CD4-positive, alpha-beta T cell treated with Interleukin-15 for 4 hours (primary cell): ENCODE results near the gene FOXC2.
A peak's percentile ranks its signal among the peaks of the same experiment; 100 is the strongest.
"Not testable (repeated sequence)": the region's sequence is repeated elsewhere in the genome, so short reads cannot be mapped to it uniquely, and the experiment has no call there.

ENCODE experiments used
- DNase-seq: peaks from one replicate; pipeline ENCODE4 v3.0.0-alpha.2; 2020; ENCODE audit warnings: low spot score

The FOXC2 gene

DNA sequence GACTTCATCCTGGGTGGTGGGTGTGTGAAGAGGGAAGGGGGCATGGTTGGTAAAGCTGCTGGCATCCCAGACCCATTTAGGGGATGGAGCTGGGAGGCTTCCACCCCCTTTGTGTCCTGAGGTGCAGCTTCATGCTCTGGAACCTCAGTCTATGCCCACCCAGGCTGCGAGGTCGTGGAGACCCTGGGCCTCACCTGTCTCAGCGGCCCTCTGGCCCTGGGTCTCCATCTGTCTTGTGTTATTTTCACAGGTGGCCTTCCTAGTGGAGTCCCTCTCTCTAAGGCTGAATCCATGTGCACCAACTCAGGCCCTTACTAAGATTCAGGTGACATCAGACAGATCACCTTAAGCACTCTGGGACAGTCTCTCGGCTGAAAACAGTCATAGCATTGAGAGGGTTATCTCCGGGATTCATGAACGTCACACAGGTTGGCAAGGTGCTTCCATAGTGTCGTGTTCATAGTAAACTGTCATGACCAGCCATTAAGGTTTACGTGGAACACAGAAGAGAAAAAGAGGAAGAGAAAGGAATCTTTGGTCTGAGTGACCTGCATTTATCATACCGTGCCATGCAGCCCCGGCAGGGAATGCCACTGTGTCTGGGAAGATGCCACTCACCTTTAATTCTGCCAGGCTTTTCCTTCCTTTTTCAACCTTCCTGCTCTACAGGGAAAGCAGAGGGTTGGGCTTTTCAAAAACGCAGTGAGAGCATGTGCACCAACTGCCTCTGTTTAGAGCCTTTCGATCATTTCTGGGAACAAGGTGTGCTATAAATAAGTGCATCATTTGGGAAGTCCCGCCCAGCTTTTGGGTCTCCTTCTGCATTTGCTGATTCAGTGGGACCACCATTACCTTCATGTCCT, 7.2 kb downstream of the FOXC2 start:
- DNase-seq: no peak

DNA sequence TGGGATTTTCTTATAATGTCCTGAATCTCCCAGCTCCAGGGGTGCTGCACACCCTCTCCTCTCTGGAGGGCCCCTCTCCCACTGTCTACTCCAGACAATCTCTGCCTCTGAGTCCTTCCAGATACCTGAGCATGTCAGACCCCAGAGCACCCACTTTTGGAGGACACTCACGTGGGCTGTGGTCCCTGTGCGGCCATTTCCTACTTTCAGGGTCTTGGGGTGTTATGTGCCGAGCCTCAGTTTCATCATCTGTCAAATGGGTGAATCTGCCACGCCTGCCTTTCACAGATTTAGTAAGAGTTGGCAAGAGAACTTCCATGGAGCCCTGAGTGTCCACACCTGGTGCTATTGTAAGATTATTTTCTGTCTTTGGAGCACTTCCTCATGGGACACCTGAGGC, 8.0 kb downstream of the FOXC2 start:
- no peak for DNase-seq

DNA sequence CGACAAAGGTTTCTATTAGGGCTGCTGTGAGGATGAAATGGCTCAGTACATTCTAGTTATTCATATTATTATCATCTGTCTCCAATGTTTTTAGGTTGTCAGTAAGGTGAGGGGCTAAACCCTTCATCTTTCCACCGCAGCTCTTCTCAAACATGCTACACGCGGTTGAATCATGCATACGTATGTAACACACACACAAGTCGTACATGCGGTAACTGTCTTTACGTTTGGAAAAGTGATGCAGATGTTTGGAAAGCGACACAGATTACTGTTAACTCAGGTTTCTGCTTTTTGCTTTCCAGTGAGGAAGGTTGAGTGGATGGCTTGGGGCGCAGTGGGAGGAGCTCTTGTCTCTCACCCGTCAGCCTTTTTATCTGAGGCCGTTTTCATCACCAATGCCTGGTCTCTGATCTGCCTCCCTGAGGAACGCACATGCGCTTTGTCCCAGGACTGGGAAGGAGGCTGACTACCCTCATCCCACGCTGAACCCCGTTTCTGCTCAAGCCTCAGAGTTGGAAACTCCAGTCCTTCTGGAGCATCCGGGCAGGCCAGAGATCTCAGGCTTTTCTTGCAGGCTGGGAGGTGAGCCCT, 8.6 kb downstream of the FOXC2 start:
- DNase-seq: no peak

DNA sequence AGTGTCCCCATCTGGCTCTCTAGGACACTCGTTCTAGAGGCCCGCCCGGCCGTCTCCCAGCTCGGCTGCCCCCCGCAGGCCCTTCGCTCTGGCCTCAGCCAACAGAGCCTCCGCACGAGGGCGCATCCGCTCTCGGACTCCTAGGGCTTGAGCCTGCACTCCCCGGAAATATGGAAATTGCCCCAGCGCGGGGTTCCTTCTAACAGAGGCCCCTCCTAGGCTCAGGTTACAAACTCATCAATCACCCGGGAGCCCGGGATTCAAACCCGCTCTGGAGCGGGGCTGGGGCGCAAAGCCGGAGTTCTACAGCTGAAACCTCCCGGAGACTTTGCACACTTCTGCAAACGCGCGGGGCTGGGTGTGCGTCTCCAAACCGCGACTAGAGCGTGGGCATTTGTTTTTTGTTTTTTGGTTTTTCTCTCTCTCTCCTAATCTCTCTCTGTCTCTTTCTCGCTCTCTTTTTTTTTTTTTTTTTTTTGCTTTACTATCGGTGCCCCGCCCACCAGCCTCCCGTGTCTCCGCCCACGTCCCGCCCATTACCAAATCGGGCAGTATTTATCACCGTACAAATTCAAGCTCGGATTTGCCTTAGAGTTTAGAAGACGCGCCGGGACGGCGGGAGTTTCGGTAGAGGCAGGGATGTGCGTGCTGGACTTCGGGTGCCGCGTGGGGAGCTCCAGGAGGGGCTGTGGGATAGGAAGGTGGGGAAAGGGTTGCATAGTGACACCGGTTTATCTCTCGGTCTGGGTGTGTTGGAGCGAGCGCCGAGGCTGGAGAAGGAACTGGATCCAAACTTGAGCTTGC, 9.3 kb downstream of the FOXC2 start:
- DNase-seq: peak; percentile 12

DNA sequence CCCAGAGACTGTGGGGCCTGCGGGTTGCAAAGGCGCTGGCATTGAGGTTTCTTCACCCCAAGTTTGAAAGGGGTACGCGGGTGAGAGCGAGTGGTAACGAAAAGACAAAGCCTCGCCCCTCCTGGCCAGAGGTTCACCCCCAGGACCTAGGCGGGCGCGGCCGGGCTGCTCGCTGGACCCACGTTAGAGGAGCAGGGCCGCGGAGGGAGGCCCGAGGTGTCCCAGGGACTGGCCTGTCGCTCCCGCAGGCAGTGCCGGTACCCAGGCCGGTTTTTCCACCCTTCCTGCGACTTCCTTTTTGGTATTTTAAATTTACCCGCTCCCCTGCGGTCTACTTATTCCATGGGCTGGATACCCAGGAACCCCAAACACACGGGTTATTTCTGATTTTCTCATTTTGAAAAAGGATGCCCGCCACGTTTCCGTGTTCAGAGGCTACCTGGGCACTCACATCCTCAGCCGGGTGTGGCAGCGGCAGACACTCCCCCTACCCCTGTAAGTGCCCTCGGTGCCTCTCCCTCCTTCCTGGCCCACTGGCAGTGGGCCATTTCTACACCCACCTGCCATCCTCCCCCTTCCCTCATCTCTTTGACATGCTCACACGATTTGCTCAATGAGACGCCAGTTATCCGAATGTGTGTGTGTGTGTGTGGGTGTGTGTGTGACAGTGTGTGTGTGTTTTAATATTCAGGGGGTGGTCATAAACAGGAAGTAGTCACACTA, 10.1 kb downstream of the FOXC2 start:
- no peak for DNase-seq

DNA sequence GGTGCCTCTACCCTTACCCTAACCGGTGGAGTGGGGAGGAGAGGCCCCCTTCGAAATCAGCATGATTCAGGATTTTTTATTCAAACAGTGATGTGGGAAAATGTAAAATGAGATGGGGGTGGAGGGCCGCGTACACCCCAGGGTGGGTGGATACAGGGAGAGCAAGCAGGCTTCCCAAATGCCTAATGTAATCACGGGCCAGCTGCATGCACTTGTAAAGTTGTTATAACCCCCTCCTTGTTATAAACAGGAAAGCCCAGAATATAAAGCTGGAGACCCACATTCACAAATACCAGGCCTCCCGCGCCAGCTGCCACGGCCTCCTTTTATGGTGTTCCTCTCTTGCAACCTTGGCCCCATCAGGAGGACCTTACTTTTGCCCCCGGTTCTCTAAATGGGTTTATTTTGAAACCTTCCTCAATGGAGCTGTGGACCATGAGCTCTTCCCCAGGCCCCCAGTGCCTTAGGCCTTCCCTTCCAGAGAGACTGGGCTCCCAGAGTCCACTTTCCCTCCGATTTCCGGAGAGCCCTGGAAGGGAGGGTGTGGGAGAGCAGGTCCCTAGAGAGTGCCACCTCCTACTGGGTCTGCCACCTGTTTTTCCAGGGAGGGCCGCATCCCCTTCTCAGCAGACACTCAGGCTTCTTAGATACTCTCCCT, 10.8 kb downstream of the FOXC2 start:
- no peak for DNase-seq

DNA sequence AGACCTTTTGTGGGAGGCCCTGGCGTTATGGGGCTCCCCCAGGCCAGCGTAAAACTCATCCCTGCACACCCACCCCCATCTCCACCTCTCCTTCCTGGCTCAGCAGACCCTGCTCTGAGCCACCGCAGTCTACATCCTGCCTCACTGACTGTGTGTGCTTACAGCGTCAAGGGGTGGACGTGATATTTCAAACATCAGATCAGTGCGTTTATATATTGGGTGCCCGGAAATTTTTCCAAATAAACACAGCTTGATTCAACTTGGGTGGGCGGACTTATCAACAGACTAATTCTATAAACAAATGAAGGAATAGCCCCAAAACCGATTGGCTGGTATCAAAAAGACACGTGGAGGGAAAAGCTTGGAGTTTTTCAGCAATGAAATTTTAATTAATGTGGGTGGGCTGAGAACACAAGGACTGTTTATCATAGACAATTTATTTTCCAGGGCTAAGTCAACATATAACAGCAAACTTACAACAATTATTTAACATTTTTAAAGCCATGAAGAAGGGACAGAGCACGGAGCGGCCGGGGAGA, 11.5 kb downstream of the FOXC2 start, which contains the start of gene FOXL1:
FOXL1 (plus strand) TSS at position 489 of the 539 bp plus-strand sequence. CDS start 175 bp downstream, outside the sequence.
- no peak for DNase-seq

DNA sequence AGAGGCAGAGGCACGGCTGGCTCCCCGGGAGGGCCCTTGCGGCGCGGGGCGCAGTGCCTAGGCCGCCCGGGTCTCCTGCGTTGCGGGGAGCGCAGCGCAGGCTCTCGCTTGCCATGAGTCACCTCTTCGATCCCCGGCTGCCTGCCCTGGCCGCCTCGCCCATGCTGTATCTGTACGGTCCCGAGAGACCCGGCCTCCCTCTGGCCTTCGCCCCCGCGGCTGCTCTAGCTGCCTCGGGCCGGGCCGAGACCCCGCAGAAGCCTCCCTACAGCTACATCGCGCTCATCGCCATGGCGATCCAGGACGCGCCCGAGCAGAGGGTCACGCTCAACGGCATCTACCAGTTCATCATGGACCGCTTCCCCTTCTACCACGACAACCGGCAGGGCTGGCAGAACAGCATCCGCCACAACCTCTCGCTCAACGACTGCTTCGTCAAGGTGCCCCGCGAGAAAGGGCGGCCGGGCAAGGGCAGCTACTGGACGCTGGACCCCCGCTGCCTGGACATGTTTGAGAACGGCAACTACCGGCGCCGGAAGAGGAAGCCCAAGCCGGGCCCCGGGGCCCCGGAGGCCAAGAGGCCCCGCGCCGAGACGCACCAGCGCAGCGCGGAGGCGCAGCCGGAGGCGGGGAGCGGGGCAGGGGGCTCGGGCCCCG, 12.1 kb downstream of the FOXC2 start:
- DNase-seq: no peak

DNA sequence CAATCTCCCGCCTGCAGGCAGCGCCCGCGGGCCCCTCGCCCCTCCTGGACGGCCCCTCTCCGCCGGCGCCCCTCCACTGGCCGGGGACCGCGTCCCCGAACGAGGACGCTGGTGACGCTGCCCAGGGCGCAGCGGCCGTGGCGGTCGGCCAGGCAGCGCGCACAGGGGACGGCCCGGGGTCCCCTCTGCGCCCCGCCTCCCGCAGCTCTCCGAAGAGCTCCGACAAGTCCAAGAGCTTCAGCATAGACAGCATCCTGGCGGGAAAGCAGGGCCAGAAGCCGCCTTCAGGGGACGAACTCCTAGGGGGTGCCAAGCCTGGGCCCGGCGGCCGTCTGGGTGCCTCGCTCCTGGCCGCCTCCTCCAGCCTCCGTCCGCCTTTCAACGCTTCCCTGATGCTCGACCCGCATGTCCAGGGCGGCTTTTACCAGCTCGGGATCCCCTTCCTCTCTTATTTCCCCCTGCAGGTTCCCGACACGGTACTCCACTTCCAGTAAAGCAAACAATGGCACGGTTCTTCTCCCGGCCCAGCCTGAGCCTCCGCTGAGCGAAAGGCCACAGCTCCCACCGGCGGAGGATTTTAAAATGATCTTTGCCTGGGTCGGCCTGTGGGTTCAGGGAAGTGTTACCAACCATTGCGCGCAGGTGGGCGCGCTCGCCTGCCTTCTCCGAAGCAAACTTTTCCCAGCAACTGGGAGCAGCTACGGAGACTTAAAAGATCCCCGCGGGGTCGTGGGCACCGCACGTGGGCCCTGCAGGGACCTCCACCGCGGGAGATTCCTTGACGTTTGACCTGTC, 12.8 kb downstream of the FOXC2 start:
- no peak for DNase-seq

DNA sequence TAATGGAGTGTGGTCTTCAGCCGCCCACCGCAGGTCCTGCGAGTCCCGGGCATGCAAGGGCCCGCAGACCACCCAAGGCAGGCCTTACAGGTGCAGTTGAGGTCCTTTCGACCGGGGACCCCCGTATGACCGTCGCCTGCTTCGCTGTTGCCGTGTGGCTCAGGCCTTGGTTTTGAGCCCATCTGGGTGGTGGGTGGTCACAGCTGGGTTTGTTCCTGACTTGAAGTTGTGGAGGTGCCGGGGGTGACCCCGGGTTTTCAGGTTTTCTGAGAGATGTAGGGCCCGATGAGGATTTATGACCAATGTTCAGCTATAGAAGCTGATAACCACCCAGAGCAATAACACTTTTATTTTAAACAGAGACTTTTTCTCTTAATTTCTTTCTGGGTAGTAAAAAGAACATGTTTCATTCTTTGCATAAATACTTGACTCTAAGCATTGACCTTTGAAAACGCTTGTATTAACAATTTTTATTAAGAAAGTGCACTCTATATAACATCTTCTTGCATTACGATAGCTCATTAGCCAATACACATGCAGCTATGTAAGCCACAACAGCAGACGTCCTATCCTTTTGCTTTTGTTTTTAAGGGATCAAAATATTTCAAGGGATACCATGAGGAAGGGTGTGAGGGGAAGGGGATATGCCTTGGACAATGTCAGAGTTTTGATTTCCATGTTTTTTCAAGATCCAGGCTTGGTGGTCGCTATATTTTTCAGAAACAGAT, 13.6 kb downstream of the FOXC2 start:
- DNase-seq: no peak

DNA sequence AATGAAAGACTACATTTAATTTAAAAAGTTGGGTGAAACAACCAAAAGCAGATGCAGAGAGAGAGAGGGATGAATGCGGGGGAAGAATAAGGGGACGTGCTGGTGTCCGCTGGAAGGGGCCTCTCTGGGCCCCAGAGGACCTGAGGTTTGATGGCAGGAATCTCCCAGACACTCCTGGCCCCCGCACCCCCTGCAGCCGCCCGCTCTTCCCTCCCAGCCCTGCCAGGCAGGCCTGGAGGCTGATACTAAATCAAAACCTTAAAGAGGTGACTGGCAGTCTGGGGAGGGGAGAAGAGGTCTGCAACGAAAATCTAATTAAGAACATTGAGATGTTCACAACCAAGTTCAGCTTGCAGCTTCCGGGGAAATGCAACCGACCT, 14.2 kb downstream of the FOXC2 start:
- DNase-seq: no peak

DNA sequence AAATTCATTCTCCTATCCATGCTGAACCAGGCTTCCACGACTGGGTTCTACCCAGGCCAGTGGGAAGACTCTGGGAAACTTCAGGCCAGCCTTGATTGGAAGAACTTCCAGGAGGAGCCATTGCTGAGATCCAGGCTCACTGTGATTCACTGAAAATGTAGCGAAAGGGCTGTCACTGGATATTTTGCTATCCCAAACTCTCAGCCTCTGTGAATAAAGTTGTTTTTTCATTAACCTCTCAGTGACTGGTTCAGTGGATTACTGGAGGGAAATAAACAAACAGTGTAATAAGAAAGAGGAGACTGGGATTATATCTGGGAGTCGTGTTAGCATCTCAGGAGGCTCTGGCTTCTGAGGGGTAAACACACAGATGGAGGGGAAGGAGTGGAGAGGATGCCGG, 14.8 kb downstream of the FOXC2 start:
- DNase-seq: no peak

DNA sequence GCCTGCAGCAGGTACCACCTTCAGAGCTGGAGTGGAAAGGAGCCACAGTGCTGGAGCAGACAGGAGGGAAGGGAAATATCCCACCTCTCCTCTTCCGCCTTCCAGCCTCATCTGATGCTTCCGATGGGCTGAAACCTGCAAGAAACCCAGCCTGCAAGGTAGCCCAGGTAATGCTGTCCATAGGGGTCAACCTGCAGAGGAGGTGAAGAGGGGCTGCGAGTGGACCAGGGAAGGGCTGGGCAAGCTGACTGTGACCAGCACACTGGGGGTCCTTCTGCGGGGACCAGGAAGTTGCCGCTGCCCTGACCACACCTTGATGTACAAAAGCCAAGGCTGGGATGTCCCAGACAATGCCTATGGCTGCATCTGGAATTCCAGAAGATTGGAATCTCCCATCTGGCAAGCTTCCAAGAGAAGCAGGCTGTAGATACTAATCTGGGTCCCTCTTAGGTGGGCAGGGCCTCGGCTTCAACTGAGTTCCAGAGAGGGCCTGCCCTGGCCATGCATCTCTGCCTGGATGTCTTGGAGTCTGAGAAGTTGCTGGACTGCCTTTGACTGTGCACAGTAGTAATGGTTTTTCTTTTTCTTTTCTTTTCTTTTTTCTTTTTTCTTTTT, 17.5 kb downstream of the FOXC2 start:
- DNase-seq: no peak

DNA sequence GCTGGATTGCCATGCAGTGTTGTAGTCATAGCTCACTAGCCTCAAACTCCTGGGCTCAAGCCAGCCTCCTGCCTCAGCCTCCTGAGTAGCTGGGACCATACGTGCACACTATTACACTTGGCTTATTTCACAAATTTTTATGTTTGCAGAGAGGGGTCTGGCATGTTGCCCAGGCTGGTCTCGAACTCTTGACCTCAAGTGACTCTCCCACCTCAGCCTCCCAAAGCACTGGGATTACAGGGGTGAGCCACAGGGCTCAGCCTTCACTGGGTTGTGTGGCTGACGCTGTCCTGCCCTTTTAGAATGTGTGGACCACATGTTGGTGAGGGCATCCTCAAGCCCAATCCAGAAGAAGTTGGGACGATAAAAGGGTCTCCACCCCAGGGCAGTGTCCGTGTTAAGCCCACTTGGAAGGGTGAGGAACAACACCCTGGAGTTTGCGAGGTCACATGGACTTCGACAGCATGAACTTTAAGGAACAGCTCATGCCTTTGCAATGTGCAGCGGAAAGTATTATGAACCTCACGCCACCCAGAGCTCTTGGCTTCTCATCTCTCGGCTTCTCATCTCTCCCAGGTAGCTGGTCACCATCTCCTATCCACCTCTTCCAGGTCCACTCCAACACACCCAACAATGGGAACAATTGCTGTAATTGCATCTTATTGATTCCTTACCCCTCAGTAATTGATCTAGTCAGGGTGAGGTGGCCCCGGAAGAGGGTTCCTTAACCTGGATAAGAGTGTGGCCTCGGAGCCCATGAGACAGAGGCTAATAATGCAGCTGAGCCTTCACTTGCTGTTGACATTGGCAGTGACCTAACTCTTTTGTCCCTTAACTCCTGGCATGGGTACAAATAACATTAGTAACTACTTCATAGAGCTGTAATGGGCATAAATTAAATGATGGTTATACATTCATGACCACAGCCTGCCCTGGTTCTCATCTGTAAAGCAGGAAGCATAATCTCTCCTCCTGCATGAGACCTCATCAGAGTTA, 18.4 kb downstream of the FOXC2 start:
- DNase-seq: no peak

DNA sequence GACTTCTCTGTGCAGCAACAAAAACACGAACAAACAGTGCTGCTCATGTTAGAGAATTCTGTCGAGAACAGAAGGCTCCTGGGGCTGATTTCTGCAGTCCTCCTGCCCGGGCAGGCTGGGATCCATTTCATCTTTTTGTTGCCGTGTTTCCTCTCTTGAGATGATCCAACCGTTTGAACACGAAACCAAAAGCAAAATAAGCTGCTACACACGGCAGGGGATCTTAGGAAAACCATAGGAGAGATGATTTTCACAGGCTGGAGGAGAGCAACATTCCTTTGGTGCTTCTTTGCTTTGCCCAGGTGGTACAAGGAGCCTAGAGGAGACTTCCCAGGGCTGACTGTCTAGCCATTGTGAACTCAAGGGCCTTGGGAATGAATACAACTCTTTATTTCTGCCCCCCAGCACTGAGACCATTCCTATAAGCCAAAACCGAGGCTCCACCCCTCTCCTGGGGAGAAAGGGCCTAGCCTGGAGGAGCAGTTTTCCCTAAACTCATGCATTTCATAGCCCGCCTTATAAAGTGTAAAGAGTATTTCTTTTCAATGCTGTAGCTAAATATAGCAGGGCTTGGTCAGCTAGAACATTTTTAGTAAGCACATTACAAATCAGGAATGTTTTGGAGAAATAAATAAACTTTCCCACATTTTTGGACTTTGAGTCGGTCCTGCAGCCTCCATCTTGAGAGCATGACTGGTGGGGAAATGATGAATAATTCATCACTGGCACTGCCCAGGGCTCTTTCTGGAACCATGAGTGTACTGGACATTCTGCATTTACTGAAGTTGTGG, 19.4 kb downstream of the FOXC2 start:
- DNase-seq: no peak

DNA sequence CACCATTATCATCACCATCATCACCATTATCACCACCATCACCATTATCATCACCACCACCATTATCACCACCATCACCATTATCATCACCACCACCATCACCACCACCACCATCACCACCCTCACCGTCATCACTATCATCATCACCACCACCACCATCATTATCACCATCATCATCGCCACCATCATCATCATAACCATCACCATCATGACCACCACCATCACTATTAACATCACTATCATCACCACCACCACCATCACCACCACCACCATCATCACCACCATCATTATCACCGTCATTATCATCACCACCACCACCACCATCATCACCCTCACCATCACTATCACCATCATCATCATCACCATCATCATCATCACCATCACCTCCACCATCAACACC, 20.9 kb downstream of the FOXC2 start:
- DNase-seq: no peak

DNA sequence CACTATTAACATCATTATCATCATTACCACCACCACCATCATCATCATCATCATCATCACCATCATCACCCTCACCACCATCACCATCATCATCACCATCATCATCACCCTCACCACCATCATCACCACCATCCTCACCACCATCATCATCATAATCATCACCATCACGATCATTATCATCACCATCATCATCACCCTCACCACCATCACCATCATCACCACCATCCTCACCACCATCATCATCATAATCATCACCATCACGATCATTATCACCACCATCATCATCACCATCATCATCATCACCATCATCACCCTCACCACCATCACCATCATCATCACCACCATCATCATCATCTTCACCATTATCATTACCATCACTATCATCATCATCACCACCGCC, 21.3 kb downstream of the FOXC2 start:
- DNase-seq: not testable (repeated sequence)
